SK-N-SH (cell line): ENCODE data around the gene TAF1B. TPM values are rescaled to one million over a fixed set of nuclear protein-coding genes. Genes with fewer than 3 reads are reported as not detected.

ENCODE experiments used
- CTCF ChIA-PET: fragments of 300-600, 350-600 bp; formaldehyde crosslinking; extraction: SDS; loops from one replicate; lab custom pipeline; 2021; lab: Yijun Ruan, JAX
- POLR2A ChIA-PET: fragments of 350-600 bp; sonication (Branson Sonifier 250); formaldehyde crosslinking; extraction: SDS; loops from one replicate; lab custom pipeline; 2020; ENCODE audit warnings: antibody characterized with exemption, inconsistent platforms; lab: Yijun Ruan, JAX
- DNase-seq: peaks from one replicate; pipeline ENCODE4 v3.0.0; 2012
- H2AFZ ChIP-seq: fragments of 200-600 bp; sonication (generic); 2 replicates; pipeline ENCODE4 v1.8.1; 2016; ENCODE audit warnings: antibody characterized with exemption, mild to moderate bottlenecking, low read depth
- H3F3A ChIP-seq: fragments of 200-600 bp; sonication (generic); replicated peaks from 2 replicates; pipeline ENCODE3; 2016; ENCODE audit warnings: antibody characterized with exemption, mild to moderate bottlenecking; ENCODE audit not compliant: insufficient read depth
- H3K27ac ChIP-seq, 2 experiments: fragments of 200-500 bp in 1 of 2; fragments of 200-600 bp in 1 of 2; sonication (Bioruptor generic) in 1 of 2; sonication (generic), shearing (Covaris generic) in 1 of 2; 2 replicates each; pipeline versions ENCODE4 v1.5.1 to v1.6.1; 2014 to 2016; ENCODE audit warnings: low read depth in 2 of 2, inconsistent platforms in 1 of 2, low read length in 1 of 2, mild to moderate bottlenecking in 1 of 2, mixed read lengths in 1 of 2
- H3K27me3 ChIP-seq: fragments of 200-600 bp; sonication (generic), shearing (Covaris generic); 2 replicates; pipeline ENCODE4 v1.6.1; 2016; ENCODE audit warnings: mixed run types; ENCODE audit not compliant: insufficient read depth
- H3K36me3 ChIP-seq, 2 experiments: fragments of 200-500 bp in 1 of 2; fragments of 200-600 bp in 1 of 2; sonication (Bioruptor generic) in 1 of 2; sonication (generic) in 1 of 2; replicated peaks in 1 of 2; 2 replicates each; pipeline versions ENCODE3 to v1.5.1; 2014 to 2016; ENCODE audit warnings: low read length in 1 of 2, mild to moderate bottlenecking in 1 of 2; ENCODE audit not compliant: insufficient read depth in 2 of 2, control insufficient read depth in 1 of 2
- H3K4me1 ChIP-seq, 2 experiments: fragments of 200-500 bp in 1 of 2; fragments of 200-600 bp in 1 of 2; sonication (Bioruptor generic) in 1 of 2; sonication (generic), shearing (Covaris generic) in 1 of 2; 2 replicates each; pipeline versions ENCODE4 v1.5.1 to v1.6.1; 2014 to 2016; ENCODE audit warnings: low read depth in 1 of 2, low read length in 1 of 2, mixed run types in 1 of 2; ENCODE audit not compliant: insufficient read depth in 2 of 2, control insufficient read depth in 1 of 2
- H3K4me2 ChIP-seq: fragments of 200-600 bp; sonication (generic), shearing (Covaris generic); 2 replicates; pipeline ENCODE4 v1.6.1; 2017; ENCODE audit warnings: mixed run types
- H3K4me3 ChIP-seq, 2 experiments: fragments of 200-500 bp in 1 of 2; fragments of 200-600 bp in 1 of 2; sonication (Bioruptor generic) in 1 of 2; sonication (generic), shearing (Covaris generic) in 1 of 2; 2 replicates each; pipeline versions ENCODE4 v1.5.1 to v1.8.1; 2014 to 2016; ENCODE audit warnings: low read depth in 2 of 2, inconsistent platforms in 1 of 2, low read length in 1 of 2, mild to moderate bottlenecking in 1 of 2, mixed read lengths in 1 of 2, moderate library complexity in 1 of 2
- H3K79me2 ChIP-seq: fragments of 200-600 bp; sonication (generic); 2 replicates; pipeline ENCODE4 v1.8.1; 2017; ENCODE audit warnings: mild to moderate bottlenecking; ENCODE audit not compliant: insufficient read depth
- H3K9ac ChIP-seq: fragments of 200-600 bp; sonication (generic); 2 replicates; pipeline ENCODE4 v1.6.1; 2017; ENCODE audit warnings: mixed run types
- H3K9me2 ChIP-seq: fragments of 200-600 bp; sonication (generic); 2 replicates; pipeline ENCODE4 v1.6.1; 2017; ENCODE audit warnings: mixed run types
- H3K9me3 ChIP-seq: fragments of 200-600 bp; sonication (generic); 2 replicates; pipeline ENCODE4 v1.6.1; 2017; ENCODE audit warnings: mixed run types, mild to moderate bottlenecking, moderate library complexity
- H4K20me1 ChIP-seq: fragments of 200-600 bp; sonication (generic); 2 replicates; pipeline ENCODE4 v1.6.1; 2017; ENCODE audit warnings: mild to moderate bottlenecking, mixed run types; ENCODE audit not compliant: insufficient read depth
- CTCF ChIP-seq: fragments of 200-600 bp; sonication (generic); IDR thresholded peaks from 2 replicates; pipeline ENCODE4 v1.6.1; 2017; ENCODE audit warnings: antibody characterized with exemption, mild to moderate bottlenecking, moderate library complexity
- EP300 ChIP-seq, 2 experiments: IDR thresholded peaks; 2 replicates each; pipeline versions ENCODE4 v1.4.0 to v1.6.1; 2012; ENCODE audit warnings: borderline replicate concordance in 1 of 2, low read depth in 1 of 2, low read length in 1 of 2
- FOXJ3 ChIP-seq: sonication (generic); formaldehyde crosslinking; IDR thresholded peaks from 2 replicates; pipeline ENCODE4 v1.5.1; 2020; ENCODE audit warnings: mild to moderate bottlenecking, missing genetic modification reagents
- FOXM1 ChIP-seq: IDR thresholded peaks from 2 replicates; pipeline ENCODE4 v1.4.0; 2012; ENCODE audit warnings: low read depth, mild to moderate bottlenecking
- GABPA ChIP-seq: IDR thresholded peaks from 2 replicates; pipeline ENCODE4 v1.4.0; 2012; ENCODE audit warnings: low read depth, mild to moderate bottlenecking
- GATA2 ChIP-seq: sonication (generic); formaldehyde crosslinking; IDR thresholded peaks from 2 replicates; pipeline ENCODE4 v1.5.0; 2020; ENCODE audit warnings: mild to moderate bottlenecking, missing genetic modification reagents
- IRF3 ChIP-seq: fragments of 150-350 bp; IDR thresholded peaks from 2 replicates; pipeline ENCODE4 v1.6.1; 2016; ENCODE audit warnings: mild to moderate bottlenecking, low read depth, low read length
- JUND ChIP-seq: IDR thresholded peaks from 2 replicates; pipeline ENCODE4 v1.4.0; 2012
- MAX ChIP-seq: IDR thresholded peaks from 2 replicates; pipeline ENCODE4 v1.4.0; 2012; ENCODE audit warnings: low read depth
- MEF2A ChIP-seq: IDR thresholded peaks from 2 replicates; pipeline ENCODE4 v1.4.0; 2012; ENCODE audit warnings: low read depth, borderline replicate concordance
- NRF1 ChIP-seq: IDR thresholded peaks from 2 replicates; pipeline ENCODE4 v1.6.1; 2012; ENCODE audit warnings: low read depth, mild to moderate bottlenecking, low read length
- POLR2AphosphoS5 ChIP-seq: IDR thresholded peaks from 2 replicates; pipeline ENCODE4 v1.6.1; 2012; ENCODE audit warnings: low read depth, low read length
- RAD21 ChIP-seq: IDR thresholded peaks from 2 replicates; pipeline ENCODE4 v1.6.1; 2012; ENCODE audit warnings: mild to moderate bottlenecking, low read length
- RCOR1 ChIP-seq: fragments of 150-350 bp; IDR thresholded peaks from 2 replicates; pipeline ENCODE4 v1.6.1; 2017; ENCODE audit warnings: antibody characterized with exemption, low read length
- RFX5 ChIP-seq: IDR thresholded peaks from 2 replicates; pipeline ENCODE4 v1.6.1; 2012; ENCODE audit warnings: mild to moderate bottlenecking, improper control_type of control experiment, low read length
- SIN3A ChIP-seq: IDR thresholded peaks from 2 replicates; pipeline ENCODE4 v1.6.1; 2012; ENCODE audit warnings: low read depth, mild to moderate bottlenecking, low read length, moderate library complexity, borderline replicate concordance
- SMC3 ChIP-seq: IDR thresholded peaks from 2 replicates; pipeline ENCODE4 v1.6.1; 2012; ENCODE audit warnings: low read depth, low read length, improper control_type of control experiment
- TCF12 ChIP-seq: IDR thresholded peaks from 2 replicates; pipeline ENCODE4 v1.4.0; 2012
- TEAD4 ChIP-seq: IDR thresholded peaks from 2 replicates; pipeline ENCODE4 v1.4.0; 2012; ENCODE audit warnings: mild to moderate bottlenecking, borderline replicate concordance; ENCODE audit not compliant: insufficient read depth
- USF2 ChIP-seq: fragments of 150-350 bp; IDR thresholded peaks from 2 replicates; pipeline ENCODE4 v1.6.1; 2017; ENCODE audit warnings: antibody characterized with exemption, low read length, low read depth, borderline replicate concordance
- YY1 ChIP-seq: IDR thresholded peaks from 2 replicates; pipeline ENCODE4 v1.4.0; 2012; ENCODE audit warnings: low read depth, mild to moderate bottlenecking
- ZBTB33 ChIP-seq: IDR thresholded peaks from 2 replicates; pipeline ENCODE4 v1.4.0; 2012; ENCODE audit warnings: low read depth, borderline replicate concordance
- WGBS: methylation state at CpG from one replicate; pipeline ENCODE4 v1.1.6; 2017; ENCODE audit warnings: low lambda C conversion rate; 5-methylcytosine and 5-hydroxymethylcytosine counted together
- polyA plus RNA-seq, 3 experiments: library from polyadenylated mRNA; depleted of rRNA; stranded (reverse); fragments of >200 nt; gene quantifications; 2 replicates each; pipeline ENCODE4 v1.2.3, GENCODE V29; 2012

TAF1B gene
- polyA plus RNA-seq, 1 of the 3 experiments (the other 2 are of a cell fraction) = 7.8 TPM

GRCh38 chr2:9806656-9807055 is 36.6 kb upstream of the TAF1B start:
- Histone ChIP-seq H3K9ac (no peak overlapping the region), H3K4me1 (peaks cover 5 to 6% of the 10 kb centered on the region in 2 experiments; a peak in 3 of 4 replicates), H3K27me3 (no peaks in the 10 kb centered on the region), H3K4me2 (no peak overlapping the region), H2AFZ (no peak overlapping the region), H3K79me2 (no peaks in the 10 kb centered on the region), H3K27ac (no peak overlapping the region), H3K9me2 (no peaks in the 10 kb centered on the region), H3K4me3 (no peak overlapping the region), H3K9me3 (no peaks in the 10 kb centered on the region), H4K20me1 (no peaks in the 10 kb centered on the region), H3K36me3 (no peaks in the 10 kb centered on the region), H3F3A (peaks cover 7% of the 10 kb centered on the region)
- peak; percentile 18 for DNase-seq
- ChIA-PET CTCF (interaction anchor here (1.1 to 14.3 kb wide), 5 partner anchors 8 to 266 kb away, joined by 3 to 207 read pairs (median 6); partner anchors contain the start of gene KLF11), POLR2A (no interaction called here)
- 88% methylated on average over 12 of the region's 12 CpGs for WGBS
- TF ChIP-seq USF2 (no peak), SMC3 (no peak), IRF3 (no peak), GATA2 (no peak), SIN3A (no peak), POLR2AphosphoS5 (no peak), TEAD4 (no peak), GABPA (no peak), CTCF (no peak), ZBTB33 (no peak)

- ChIA-PET POLR2A (no interaction called here), CTCF (interaction anchor here (1.1 to 14.3 kb wide), 7 partner anchors 8 to 266 kb away, joined by 3 to 257 read pairs (median 6); partner anchors contain the start of gene KLF11)
- H3K4me2 ChIP-seq = no peak overlapping the region
- H3K27me3 ChIP-seq = no peaks in the 10 kb centered on the region
- peaks cover 3% of the 10 kb centered on the region for H3F3A ChIP-seq
- H3K27ac ChIP-seq = no peak overlapping the region
- H3K4me1 ChIP-seq = peaks cover under 1 to 6% of the 10 kb centered on the region in 2 experiments; a peak in 3 of 4 replicates
- H3K9me3 ChIP-seq = no peaks in the 10 kb centered on the region
- 78% methylated on average over 14 of the region's 15 CpGs for WGBS
- no peak overlapping the region for H2AFZ ChIP-seq
- TF ChIP-seq POLR2AphosphoS5 = no peak
- no peak for TF ChIP-seq USF2
- TF ChIP-seq TCF12 = no peak
- TF ChIP-seq FOXM1 = no peak
- no peak for TF ChIP-seq EP300 (IDR thresholded peaks at IDR 0.05; ENCODE audit: borderline replicate concordance in 1 of 2, low read depth in 1 of 2, low read length in 1 of 2)
- no peak for TF ChIP-seq SIN3A
- no peak for TF ChIP-seq MEF2A
- TF ChIP-seq FOXJ3 (CRISPR knock-in tag) = no peak
- TF ChIP-seq RCOR1 = no peak
- TF ChIP-seq JUND = no peak
- no peak for TF ChIP-seq MAX
- TF ChIP-seq RFX5 = no peak
- no peak for TF ChIP-seq YY1
- TF ChIP-seq RAD21 = no peak
- TF ChIP-seq GABPA = no peak
- no peak for TF ChIP-seq NRF1
- TF ChIP-seq, all 33 proteins: peak for 0
- no peaks in the 10 kb centered on the region for H3K79me2 ChIP-seq
- H4K20me1 ChIP-seq = no peaks in the 10 kb centered on the region
- no peak overlapping the region for H3K4me3 ChIP-seq
- H3K36me3 ChIP-seq = no peaks in the 10 kb centered on the region
- no peaks in the 10 kb centered on the region for H3K9me2 ChIP-seq
- no peak overlapping the region for H3K9ac ChIP-seq
- peak; percentile 23 for DNase-seq
Measured at GRCh38 chr2:9807056-9807455, 36.2 kb upstream of the TAF1B start.
